Amniotic epithelial cell (primary cell): ENCODE results near the gene MTF2.
"Not testable (repeated sequence)": the region's sequence is repeated elsewhere in the genome, so short reads cannot be mapped to it uniquely, and the experiment has no call there.

Source experiments
- DNase-seq: peaks from one replicate; pipeline ENCODE4 v3.0.0-alpha.2; 2010; ENCODE audit warnings: low read depth

The MTF2 gene

DNA sequence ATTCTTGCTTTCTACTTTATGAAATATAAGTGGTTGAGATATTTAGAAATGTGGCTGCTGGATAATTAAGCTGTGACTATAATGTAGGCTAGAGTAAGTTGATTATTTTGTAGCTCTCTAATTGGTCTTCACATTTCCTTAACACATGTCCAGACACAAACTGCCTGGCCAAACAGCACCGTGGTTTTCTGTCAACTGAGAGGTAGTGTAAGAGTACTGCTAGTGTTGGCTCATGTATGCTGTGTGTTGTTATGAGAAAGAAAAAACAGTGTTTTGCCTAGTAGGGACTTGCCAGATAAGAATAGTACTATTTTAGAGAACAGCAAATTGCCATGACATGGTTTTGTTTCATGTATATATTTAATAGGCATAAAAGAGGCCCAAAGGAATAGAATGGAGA, 64.1 kb downstream of the MTF2 start:
- DNase-seq: peak; percentile 14

DNA sequence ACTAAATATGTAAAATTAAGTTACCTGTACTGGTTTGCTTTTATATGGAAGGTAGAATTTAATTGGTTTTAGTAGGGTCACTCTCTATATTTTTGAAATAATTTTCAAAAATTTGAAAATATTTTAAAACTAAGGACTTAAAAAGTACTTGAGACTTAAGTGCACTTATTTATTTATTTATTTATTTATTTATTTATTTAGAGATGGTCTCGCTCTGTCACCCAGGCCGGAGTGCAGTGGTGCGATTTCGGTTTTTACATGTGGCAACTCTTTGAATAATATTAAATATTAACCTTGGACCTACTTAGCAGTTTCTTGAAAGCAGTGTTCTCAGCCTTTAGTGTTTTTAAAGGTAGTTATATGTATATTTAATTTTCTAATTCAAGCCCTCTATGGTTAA, 64.7 kb downstream of the MTF2 start:
- DNase-seq: no peak

DNA sequence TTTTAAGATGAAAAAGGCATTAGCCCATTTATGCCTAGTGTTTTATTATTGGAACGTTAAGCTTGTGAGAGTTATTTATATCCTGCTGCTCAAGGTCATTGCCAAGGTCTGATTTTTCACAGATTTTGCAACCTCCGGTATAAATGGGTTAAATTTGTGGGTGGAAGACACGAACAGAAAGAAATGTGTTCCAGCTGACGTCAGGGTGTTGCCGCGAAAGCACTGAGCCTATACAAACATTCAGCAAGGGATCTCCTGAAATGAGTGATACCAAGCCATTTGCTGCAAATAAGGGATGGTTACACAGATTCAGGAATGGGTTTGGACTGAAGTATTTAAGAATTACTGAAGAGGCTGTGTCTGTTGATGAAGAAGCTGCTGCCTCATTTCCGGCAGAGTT, 68.9 kb downstream of the MTF2 start:
- peak; percentile 43 for DNase-seq

DNA sequence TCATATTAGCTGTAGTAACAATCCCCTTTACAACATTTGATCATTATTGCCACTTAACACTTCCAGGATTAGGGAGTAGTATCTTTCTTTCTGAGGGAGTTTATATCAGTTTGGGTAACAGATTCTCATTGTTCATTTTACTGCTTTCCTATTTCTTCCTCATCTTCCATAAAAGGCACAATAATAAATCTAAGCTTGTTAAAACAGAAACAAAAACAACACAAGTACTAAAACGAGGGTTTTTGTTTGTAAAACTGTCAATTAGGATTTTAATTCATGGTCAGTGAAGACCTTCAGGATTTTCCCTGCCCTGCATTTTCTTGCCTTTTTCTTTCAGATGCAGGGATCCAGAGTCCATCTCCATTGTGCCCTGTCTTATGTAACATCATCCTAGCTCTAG, 71.6 kb downstream of the MTF2 start:
- DNase-seq: no peak

DNA sequence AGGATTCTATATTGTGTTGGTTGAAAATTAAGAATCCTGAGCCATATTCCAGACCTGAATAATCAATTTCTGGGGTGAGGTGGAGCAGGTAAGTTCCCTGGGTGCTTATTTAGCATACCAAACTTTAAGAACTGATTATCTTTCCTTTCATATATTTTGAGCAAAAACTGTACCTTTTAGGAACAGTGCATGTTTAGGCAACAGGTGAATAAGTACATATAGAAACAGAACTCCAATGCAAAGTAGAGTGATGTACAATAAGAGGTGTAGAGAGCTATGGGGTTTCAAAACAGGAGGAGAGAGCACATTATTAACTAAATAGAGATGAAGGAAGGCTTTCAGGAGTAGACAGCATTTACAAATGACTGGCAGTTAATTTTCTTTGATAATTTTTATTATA, 72.4 kb downstream of the MTF2 start:
- DNase-seq: no peak

DNA sequence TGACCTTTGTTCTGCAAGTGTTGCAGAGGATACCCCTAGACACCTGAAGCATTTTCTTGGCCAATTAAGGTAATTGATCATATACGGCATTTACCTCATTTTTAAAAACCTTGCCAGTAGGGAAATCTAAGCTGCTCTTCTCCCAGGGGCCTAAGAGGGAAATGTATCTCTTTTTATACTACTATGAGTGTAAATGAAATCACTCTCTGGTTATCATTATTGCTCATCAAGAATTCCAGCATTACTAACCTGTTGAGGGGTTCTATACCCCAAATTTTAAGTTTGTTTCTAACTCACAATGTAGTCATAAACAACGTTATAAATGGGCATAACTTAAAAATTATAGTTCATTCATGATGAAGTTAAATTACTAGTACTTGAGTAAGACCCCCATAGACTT, 73.8 kb downstream of the MTF2 start:
- no peak for DNase-seq

DNA sequence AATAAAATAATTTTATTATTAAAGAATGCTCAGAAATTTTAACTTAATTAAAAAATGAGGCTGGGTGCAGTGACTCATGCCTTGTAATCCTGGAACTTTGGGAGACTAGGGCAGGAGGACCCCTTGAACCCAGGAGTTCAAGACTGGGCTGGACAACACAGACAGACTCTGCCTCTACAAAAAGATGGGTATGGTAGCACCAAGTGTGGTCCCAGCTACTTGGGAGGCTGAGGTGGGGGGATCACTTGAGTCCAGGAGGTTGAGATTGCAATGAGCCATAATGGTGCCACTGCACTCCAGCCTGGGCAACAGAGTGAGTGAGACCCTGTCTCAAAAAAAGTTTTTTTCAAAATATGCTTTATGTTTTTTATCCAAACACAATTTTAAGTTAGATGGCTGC, 75.8 kb downstream of the MTF2 start:
- no peak for DNase-seq

DNA sequence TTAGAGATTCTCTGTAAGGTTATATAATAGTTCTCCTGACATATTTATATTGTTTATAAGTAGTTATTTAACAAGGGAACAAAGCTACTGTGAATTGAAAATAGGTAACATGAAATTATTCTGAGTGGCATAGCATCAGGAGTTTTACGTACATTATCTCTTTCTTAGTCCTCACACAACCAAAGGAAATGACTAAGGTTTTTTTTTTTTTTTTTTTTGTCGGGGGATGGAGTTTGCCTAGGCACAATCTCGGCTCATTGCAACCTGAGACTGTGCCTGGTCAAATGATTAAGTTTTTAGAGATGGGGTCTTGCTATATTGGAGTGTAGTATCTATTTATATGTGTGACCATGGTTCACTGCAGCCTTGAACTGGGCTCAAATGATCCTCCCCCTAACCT, 76.3 kb downstream of the MTF2 start:
- DNase-seq: no peak

DNA sequence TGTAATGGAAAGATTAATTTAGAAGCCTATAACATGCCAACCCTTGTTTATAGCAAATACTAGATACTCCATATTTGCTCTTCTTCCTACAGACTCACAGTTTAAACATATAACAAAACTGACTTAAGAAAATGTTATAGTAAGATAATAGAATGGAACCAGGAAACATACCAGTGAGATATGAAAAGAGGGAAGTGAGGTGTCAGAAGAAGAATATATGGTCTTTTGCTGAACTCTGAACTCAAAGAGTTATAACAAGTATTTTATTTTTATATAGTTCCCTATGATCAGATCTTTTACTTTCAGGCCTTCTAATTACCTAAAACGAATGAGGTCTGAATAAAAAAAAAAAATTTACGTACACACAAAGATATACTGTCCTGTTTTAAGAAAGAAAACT, 80.3 kb downstream of the MTF2 start:
- no peak for DNase-seq

DNA sequence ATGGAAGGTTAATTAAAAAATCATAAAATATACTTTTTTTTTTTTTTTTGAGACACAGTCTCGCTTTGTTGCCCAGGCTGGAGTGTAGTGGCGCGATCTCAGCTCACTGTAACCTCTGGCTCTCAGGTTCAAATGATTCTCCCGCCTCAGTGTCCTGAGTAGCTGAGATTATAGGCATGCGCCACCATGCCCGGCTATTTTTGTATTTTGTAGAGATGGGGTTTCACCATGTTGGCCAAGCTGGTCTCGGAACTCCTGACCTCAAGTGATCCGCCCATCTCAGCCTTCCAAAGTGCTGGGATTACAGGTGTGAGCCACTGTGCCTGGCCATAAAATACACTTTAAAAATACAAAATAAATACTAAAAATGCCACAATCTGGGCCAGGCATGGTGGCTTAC, 84.2 kb downstream of the MTF2 start:
- DNase-seq: not testable (repeated sequence)

DNA sequence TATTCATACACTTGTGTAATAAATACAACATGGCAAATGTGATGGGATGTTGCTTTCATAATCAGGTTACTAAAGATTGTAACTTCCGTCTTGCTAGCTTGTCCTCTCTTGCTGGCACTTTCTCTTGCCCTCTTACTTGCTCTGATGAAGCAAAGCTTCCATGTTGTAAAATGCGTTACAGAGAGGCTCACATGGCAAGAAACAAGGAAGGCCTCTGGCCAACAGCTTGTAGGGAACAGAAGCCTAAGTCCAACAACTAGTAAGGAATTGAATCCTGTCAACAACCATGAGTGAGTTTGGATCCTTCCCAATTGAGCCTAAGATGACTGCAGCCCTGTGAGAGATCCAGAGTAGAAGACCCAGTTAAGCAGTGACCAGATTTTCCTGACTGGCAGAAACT, 85.7 kb downstream of the MTF2 start:
- DNase-seq: no peak

DNA sequence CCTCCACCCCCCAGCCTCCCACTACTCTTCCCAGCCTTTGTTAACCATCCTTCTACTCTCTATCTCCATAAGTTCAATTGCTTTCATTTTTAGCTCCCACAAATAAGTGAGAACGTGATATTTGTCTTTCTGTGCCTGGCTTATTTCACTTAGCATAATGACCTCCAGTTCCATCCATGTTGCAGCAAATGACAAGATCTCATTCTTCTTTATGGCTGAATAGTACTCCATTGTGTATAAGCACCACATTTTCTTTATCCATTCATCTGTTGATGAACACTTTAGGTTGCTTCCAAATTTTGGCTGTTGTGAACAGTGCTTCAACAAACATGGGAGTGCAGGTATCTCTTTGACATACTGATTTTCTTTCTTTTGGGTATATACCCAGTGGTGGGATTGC, 86.8 kb downstream of the MTF2 start:
- DNase-seq: not testable (repeated sequence)

DNA sequence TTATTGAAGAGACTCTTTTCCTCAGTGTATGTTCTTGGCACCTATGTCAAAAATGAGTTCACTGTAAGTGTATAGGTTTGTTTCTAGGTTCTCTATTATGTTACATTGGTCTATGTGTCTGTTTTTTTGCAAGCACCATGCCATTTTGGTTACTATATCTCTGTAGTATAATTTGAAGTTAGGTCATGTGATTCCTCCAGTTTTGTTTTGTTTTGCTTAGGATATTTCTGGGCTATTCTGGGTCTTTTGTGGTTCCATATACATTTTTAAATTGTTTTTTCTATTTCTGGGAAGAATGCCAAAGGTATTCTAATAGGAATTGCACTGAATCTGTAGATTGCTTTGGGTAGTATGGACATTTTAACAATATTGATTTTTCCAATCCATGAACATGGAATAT, 87.9 kb downstream of the MTF2 start:
- DNase-seq: no peak

DNA sequence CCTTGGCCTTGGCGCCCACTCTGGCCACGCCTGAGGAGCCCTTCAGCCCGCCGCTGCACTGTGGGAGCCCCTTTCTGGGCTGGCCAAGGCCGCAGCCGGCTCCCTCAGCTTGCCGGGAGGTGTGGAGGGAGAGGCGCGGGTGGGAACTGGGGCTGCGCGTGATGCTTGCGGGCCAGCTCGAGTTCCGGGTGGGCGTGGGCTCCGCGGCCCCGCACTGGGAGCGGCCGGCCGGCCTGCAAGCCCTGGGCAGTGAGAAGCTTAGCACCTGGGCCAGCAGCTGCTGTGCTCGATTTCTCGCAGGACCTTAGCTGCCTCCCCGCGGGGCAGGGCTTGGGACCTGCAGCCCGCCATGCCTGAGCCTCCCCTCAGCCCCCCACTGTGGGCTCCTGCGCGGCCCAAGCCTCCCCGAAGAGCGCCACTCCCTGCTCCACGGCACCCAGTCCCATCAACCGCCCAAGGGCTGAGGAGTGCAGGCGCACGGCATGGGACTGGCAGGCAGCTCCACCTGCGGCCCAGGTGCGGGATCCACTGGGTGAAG, 91.1 kb downstream of the MTF2 start:
- not testable (repeated sequence) for DNase-seq

DNA sequence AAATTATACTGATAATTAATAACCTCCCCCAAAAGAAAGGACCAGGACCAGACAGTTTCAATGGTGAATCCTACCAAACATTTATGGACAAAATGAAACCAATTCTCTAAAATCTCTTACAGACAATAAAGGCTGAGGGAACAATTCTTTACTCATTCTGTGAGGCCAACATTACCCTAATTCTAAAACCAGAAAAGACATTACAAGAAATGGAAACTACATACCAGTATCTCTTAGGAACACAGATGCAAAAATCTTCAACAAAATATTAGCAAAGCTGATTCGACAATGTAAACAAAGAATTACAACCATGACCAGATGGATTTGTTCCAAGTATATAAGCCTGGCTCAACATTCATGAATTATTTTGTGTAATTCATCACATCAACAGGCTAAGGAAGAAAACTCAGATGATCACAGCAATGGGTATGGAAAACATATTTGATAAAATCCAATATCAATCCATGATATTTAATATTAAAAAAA, 92.5 kb downstream of the MTF2 start:
- DNase-seq: peak; percentile 24

DNA sequence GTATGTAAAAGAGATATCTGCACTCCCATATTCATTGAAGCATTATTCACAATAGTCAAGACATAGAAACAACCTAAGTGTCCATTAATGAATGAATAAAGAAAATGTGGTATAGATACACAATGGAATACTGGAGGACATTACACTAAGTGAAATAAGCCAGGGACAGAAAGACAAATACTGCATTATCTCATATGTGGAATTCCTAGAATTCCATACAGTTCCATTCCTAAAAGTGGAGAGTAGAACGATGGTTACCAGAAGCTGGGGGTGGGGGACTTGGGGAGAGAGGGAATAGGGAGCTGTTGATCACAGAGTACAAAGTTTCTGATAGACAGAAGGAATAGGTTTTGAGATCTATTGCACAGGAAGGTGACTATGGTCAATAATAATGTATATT, 93.7 kb downstream of the MTF2 start:
- peak; percentile 18 for DNase-seq

DNA sequence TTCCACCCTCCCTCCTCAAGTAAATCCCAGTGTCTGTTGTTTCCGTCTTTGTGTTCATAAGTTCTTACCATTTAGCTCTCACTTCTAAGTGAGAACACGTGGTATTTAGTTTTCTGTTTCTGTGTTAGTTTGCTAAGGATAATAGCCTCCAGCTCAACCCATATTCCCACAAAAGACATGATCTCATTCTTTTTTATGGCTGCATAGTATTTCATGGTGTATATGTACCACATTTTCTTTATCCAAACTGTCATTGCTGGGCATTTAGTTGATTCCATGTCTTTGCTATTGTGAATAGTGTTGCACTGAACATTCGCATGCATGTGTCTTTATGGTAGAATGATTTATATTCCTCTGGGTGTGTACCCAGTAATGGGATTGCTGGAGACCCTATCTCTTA, 95.6 kb downstream of the MTF2 start:
- DNase-seq: not testable (repeated sequence)

DNA sequence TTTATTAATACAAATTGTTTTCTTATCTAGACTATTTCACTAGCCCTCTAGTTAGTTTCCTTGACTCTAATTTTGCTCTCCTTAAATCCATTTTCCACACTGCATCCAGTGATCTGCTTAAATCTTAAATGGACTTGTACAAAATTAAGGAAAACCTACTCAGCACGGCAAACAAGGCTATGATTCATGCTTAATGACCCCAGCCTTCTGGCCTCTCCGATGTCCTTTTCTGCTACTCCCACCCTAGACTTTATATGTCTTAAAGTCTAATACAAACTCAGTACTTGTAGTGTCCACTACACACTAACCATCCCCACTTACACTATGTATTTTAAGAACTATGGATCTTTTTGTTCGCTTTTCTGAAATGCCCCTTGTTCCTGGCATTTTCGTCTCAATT, 98.9 kb downstream of the MTF2 start:
- peak; percentile 44 for DNase-seq

DNA sequence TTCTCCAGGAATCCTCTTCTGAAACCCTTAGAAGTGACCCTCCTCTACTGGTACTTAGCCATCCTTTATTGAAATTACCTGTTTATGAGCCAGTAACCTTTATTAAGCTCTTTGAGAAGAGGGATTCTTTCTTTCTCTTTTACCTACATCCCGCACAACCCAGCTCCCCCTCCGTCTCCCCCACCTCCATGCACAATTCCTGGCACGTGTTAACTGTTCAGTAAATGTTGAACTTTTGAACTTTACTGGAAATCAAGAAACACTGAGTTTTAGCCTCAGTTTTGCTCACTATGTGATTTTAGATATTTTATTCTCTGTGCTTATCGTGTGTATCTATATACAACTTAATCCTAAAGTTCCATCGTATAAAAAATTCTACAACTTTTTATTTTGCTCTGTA, 99.3 kb downstream of the MTF2 start:
- DNase-seq: peak; percentile 22

DNA sequence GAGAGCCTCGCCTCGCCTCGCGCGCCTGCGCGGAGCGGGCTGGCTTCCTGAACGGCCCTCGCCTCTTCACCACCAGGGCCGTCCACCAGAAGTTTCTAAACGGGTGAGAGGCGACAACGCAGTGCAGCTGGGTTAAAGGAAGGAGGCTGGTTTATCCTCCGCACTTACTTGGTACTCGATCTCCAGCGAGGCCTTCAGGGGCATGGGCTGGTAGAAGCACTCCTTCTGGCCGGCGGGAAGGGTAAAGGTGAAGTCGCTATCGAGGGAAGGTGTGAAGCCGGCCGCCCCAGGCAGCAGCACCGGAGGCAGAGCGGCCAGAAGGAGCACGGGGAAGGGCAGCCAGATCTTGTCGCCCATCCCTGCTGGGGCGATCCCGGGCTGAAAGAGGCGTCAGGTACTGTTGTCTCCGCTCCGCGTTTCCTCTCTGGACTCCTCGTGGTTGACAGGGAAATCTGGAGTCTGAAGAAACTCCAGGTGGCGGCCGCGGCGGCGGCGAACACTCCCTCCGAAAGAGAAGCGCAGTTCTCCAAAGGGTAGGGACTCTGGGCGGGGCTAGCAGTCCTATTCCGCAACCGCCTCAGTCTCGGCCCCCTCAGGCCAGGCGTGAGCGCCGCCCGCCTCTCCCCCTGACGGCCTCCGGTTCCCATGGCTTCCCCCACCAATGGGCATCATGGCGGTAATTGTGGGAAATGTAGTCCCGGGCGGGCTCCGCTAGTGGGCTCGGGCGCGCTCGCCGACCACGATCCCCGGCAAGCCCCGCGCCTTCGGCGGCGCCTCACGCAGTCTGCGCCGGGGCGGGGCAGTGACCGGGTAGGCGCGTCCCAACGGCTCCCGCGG, 101.0 kb downstream of the MTF2 start, which contains the start of gene TMED5:
Gene TMED5, minus strand, starts transcription at position 528 of the 837 bp plus-strand sequence. Its CDS starts 171 bp downstream, at position 357.
- peak; percentile 98 for DNase-seq

DNA sequence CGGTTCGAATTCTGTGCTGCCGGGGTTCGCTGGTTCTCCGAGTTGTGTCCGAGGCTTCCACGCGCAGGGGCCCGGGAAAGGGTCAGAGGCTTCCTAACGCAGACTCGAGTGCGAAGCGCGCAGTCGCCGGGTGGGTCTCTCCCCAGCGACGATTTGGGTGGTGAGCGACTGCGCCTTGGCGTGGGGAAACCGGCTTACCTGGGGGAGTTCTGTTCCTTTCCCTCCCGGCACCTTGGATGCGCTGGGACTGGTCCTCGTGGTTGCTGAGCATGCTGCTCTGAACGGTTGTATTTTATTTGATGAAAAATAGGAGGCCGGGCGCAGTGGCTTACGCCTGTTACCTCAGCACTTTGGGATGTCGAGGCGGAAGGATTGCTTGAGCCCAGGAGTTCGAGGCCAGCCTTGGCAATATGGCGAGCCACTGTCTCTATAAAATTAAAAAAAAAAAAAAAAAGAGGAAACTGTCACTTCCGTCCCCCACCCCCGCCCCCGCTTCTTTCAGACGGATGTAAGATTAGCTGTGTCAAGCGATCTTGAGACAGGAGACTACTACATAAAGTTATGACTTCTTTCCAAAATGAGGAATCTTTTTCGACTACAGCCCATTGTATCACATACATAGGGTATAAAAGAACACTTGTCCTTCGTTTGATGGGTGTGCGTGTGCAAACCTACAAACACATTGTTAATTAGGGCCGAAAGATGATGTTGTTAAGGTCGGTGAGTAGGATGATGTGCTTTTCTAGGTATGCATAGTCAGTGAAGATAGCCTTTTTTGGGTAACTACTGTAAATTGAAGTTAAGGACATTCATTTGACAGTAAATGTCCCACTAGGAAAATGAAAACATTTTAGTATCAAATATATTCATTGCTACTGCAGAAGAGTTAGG, 101.9 kb downstream of the MTF2 start, which contains the start of gene CCDC18:
Gene CCDC18, plus strand, starts transcription at position 2 of the 891 bp plus-strand sequence. CDS start 2,638 bp downstream, outside the sequence.
- peak; percentile 39 for DNase-seq

DNA sequence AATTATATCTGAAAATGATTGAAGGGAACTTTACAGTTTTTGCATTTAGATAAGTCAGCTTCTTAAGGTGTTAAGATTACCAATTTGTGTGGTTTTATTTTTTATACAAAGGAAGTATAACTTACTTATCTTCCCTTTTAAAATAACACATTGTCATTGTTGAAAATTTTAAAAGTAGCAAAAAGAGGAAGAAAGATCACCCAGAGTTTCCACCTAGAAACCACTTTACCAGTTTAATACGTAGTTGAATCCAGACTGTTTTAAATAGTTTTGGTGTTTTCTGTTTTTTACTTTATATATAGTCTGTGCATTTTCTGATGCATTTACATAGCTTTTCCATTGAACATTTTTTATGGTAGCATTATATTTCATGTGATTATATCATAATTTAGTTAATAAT, 107.6 kb downstream of the MTF2 start:
- no peak for DNase-seq
